ENCODE measurements around the gene EXD3.
"Not testable (repeated sequence)": the region's sequence is repeated elsewhere in the genome, so short reads cannot be mapped to it uniquely, and the experiment has no call there.

EXD3 gene

DNA sequence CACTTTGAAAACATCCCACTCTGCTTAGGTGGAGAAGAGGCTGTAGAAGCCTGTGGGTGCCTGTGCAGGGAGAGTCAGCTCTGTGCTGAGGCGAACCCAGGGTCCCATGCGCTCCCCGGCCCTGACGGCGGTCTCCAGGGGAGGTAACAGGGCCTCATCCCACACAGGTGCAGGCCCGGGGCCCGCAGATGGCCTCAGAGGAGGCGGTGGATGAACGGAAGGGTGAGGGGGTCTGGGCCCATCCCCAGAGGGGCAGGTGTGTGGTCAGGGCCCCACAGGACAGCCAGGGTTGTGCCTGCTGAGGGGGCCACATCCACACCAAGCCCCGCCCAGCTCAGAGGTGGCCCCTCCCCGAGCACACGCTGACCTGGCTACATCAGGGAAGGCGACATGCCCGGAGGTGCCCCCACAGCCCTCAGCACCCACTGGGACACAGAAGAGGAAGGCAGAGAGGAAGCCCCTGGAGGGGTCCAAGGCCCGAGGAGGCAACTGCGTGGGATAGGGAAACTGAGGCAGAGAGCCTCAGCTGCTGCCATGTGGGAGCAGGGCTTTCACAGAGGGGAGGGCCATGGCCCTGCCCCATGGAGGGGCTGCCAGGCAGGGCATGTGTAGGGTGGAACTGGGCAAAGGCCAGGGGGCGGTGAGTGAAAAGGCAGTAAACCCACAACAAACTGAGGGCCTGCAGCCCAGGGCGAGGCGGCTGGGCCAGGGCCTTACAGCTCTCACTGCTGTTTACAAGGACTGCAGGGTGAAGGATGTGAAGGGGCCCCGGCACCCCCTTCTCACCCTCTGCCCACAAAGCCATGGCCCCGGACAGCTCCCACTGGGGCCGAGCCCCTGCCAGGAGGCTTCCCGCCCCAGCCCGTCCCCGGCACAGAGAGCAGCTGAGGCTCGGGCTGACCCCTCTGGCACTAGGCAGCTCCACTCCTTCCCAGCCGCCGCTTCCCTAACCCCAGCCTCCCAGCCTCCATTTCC is 29.5 kb downstream of the EXD3 start:
- no peak for DNase-seq (ENCODE audit: low spot score)

- no peak for DNase-seq (ENCODE audit: low spot score)
Observed at GRCh38 chr9:137392232-137393007, 30.5 kb downstream of the EXD3 start.

DNA sequence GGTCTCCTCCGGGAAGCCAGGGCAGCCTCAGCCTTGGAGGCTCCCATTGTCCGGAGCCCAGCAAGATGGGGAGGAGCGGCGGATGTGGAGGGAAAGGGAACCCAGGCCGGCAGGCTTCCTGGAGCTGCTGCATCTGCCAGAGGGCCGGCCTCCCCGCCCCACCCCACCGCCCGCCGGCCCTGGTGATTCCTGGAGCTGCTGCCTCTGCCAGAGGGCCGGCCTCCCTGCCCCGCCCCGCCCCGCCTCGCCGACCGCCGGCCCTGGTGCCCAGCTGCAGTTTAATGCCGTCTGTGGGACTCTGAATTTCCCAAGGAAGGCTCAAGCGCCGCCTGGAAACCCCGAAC is 31.6 kb downstream of the EXD3 start:
- no peak for DNase-seq (ENCODE audit: low spot score)

- DNase-seq (ENCODE audit: low spot score): no peak
Observed at GRCh38 chr9:137390553-137391410, 32.2 kb downstream of the EXD3 start.

DNA sequence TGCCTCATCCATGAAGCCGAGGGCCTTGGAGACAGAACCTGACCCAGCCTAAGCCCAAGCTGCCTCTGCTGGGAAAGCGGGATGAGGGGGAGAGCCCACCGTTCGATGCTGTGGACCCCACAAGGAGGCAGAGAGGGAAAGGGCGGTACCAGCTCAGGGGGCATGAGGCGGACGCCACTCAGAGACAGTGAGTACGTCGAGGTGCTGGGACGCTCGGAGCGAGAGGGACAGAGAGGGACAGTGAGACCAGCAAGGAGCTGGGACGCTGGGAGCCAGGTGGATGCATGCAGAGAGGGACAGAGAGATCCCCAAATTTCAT is 33.6 kb downstream of the EXD3 start:
- no peak for DNase-seq (ENCODE audit: low spot score)

- no peak for DNase-seq (ENCODE audit: low spot score)
Observed at GRCh38 chr9:137388589-137389427, 34.2 kb downstream of the EXD3 start.

DNA sequence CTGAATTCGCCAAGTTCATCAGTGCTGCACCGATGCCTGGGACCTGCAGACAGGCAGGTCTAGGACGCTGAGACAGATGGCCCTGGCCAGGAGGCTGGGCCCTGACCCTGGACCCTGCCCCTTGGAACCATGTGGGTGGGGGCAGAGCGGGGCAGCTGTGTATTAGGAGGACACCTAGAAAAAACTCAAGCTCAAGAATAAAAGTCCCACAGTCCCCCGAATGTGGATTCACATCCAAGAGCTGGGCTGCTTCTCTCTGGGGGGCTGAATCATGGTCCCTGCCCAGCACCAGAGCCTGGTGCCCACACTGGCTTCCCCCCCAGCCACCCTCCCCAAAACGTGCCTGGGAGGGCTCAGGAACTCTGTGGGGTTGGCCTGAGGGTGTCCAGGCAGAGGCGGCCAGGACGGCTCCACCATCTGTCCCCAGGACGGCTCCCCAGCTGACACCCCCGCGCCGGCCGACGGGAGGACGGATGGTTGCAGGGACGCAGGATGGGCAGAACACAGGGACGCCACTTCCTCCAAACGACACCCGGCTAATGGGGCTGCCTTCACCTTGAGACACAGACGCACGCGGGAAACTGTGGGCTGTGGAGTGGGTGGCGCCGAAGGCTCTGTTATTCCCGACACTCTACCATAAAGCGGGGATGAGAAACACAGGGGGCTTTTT is 34.9 kb downstream of the EXD3 start:
- DNase-seq (ENCODE audit: low spot score): no peak

DNA sequence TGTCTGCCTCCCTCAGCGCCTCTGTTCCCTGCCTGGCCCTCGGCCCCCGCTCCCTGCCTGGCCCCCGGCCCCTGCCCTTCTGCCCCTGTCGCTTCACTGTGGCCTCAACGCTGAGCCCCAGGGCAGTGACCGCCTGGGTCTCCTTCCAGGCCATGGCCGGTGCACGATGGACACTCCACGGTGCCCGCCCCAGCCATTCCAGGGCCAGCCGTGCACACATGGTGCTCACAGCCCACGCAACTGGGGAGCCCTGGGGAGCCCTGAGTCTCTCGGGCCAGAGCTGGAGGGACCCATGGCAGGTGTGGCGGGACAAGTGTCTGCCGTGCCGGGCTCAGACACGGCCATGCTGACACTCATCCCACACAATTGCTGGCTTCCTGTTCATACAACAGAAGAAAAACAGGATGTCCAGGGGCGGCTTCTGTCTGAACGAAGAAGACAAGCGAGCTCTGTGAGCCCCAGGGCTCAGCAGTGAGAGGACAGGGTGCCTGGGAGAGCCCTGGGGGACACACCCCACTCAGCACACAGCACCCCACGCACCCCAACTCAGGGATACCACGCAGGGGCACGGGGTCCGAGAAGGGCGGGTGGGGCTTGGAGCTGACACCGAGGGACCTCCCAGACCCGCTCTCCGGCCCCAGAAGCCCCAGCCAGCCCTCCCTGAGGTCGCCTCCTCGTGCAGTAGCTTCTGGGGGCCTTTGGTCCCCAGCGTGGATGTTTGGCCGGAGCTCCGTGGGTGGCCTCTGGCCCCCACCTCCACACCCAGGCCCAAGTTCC is 35.7 kb downstream of the EXD3 start:
- no peak for DNase-seq (ENCODE audit: low spot score)

DNA sequence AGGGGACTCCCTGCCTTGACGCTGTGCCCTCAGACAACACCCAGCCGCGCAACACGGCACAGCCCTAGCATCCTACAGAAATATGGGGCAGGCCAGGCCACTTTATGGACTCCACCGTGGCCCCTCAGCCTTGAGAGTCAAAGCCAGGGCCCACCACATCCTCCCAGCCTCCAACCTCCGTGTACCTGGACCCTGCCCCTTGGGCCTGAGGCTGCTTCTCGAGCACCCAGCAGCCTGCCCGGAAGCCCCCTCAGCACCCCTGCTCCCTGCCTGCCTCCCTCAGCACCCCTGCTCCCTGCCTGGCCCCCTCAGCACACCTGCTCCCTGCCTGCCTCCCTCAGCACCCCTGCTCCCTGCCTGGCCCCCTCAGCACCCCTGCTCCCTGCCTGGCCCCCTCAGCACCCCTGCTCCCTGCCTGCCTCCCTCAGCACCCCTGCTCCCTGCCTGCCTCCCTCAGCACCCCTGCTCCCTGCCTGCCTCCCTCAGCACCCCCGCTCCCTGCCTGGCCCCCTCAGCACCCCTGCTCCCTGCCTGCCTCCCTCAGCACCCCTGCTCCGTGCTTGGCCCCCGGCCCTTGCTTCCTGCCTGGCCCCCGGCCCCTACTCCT is 36.4 kb downstream of the EXD3 start:
- not testable (repeated sequence) for DNase-seq (ENCODE audit: low spot score)

- no peak for DNase-seq (ENCODE audit: low spot score)
Observed at GRCh38 chr9:137385061-137385655, 37.8 kb downstream of the EXD3 start.

- no peak for DNase-seq (ENCODE audit: low spot score)
Observed at GRCh38 chr9:137383784-137384756, 38.9 kb downstream of the EXD3 start.

GRCh38 chr9:137383081-137383783 is 39.7 kb downstream of the EXD3 start:
- no peak for DNase-seq (ENCODE audit: low spot score)

GRCh38 chr9:137382444-137383080 is 40.4 kb downstream of the EXD3 start:
- no peak for DNase-seq (ENCODE audit: low spot score)

DNA sequence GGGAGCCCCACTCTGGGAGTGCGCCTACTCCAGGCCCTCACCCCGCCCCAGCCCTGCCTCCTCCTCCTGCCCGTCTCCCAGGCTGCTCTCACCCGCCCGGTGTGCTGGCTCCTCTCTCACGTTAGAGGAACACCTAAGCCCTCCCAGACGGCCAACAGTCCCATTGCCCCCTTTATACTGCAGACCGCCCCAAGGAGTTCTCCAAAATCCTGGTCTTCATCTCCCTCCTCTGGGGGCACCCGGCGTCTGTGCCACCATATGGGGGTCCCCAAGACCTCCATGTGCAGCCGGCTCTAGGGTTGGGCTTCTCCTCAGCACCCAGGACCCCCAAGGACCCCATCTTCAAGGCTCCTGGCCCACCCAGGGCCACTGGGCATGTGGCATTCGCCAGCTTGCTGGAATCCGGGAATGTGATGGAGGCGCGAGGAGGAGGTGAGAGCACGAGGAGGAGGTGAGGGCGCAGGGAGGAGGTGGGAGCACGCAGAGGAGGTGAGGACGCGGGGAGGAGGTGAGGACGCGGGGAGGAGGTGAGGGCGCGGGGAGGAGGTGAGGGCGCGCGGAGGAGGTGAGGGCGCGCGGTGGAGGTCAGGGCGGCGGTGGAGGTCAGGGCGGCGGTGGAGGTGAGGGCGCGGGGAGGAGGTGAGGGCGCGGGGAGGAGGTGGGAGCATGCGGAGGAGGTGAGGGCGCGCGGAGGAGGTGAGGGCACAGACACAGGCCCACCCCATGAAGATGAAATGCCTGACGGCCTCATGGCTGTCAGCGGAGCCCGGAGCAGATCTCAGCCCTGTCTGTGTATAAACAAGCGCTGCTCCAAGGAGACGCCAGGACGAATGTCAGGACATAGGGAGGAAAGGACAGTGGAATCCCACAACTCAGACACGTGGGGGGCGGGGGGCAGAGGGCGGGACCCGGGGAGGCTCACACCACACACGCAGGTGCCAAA is 41.2 kb downstream of the EXD3 start:
- no peak for DNase-seq (ENCODE audit: low spot score)

DNA sequence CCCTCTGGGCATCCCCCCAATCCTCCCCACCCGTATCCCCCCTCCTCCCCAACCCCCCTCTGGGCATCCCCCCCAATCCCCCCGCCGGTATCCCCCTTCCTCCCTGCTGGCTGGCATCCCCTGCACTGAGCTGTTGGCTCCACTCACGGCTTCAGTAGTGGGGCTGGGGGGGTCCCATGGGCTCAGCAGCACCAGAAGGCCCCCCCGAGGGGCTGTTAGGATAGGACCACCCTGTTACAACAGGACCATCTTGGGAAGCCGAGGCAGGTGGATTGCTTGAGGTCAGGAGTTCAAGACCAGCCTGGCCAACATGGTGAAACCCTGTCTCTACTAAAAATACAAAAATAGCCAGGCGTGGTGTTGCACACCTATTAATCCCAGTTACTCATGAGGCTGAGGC is 42.4 kb downstream of the EXD3 start:
- no peak for DNase-seq (ENCODE audit: low spot score)

DNA sequence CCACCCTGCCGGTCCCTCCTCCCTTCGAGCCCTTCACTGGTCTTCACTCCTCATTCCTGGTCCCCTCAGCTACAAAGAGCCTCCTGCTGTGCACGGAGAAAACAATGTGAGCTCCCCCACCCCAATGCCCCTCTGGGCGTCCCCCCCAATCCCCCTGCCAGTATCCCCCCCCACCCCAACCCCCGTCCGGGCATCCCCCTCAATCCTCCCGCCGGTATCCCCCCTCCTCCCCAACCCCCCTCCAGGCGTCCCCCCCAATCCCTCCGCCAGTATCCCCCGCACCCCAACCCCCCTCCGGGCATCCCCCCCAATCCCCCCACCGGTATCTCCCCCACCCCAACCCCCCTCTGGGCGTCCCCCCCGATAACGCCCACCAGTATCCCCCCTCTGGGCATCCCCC is 42.8 kb downstream of the EXD3 start:
- DNase-seq (ENCODE audit: low spot score): no peak

All from HuH-7 (cell line).